ENCODE results near the gene ZMIZ1.
A peak's percentile ranks its signal among the peaks of the same experiment; 100 is the strongest.

ZMIZ1 gene

GRCh38 chr10:79292891-79293746 is 224.4 kb downstream of the ZMIZ1 start:
- H3K4me2 ChIP-seq (ENCODE audit: low read depth, low read length, poor library complexity, severe bottlenecking), result no peak overlapping the region

GRCh38 chr10:79293841-79294581 is 225.2 kb downstream of the ZMIZ1 start:
- Histone ChIP-seq H3K9me2 (replicated peaks; ENCODE audit: low read depth, low read length) (no peaks in the 10 kb centered on the region), H3K9me3 (ENCODE audit: insufficient read depth, low read depth, low read length) (no peaks in the 10 kb centered on the region), H3K4me3 (ENCODE audit: low read length, poor library complexity, severe bottlenecking) (no peak overlapping the region), H3F3A (ENCODE audit: low read depth) (no peaks in the 10 kb centered on the region), H3K79me2 (ENCODE audit: insufficient read depth, low read length) (no peaks in the 10 kb centered on the region), H3K27me3 (ENCODE audit: insufficient read depth, low read length, poor library complexity, severe bottlenecking) (no peaks in the 10 kb centered on the region), H4K20me1 (ENCODE audit: insufficient read depth, low read length, poor library complexity, severe bottlenecking) (peaks cover 4% of the 10 kb centered on the region), H3K9ac (ENCODE audit: low read depth, low read length, poor library complexity, severe bottlenecking) (no peak overlapping the region), H2AFZ (ENCODE audit: low read length) (no peak overlapping the region), H3K4me2 (ENCODE audit: low read depth, low read length, poor library complexity, severe bottlenecking) (no peak overlapping the region), H3K4me1 (ENCODE audit: insufficient read depth, low read length, poor library complexity, severe bottlenecking) (no peaks in the 10 kb centered on the region), H3K36me3 (ENCODE audit: insufficient read depth, low read length) (peaks cover 99% of the 10 kb centered on the region; the same call in 1 of the 2 replicates)
- TF ChIP-seq CTCF (conservative IDR thresholded peaks at IDR 0.05; ENCODE audit: low read length) (no peak), EZH2phosphoT487 (IDR thresholded peaks at IDR 0.05; ENCODE audit: borderline replicate concordance) (no peak)

More at GRCh38 chr10:79292891-79293746, 224.4 kb downstream of the ZMIZ1 start:
- Histone ChIP-seq H3K79me2 (ENCODE audit: insufficient read depth, low read length) (no peaks in the 10 kb centered on the region), H3K9me3 (ENCODE audit: insufficient read depth, low read depth, low read length) (no peaks in the 10 kb centered on the region), H2AFZ (ENCODE audit: low read length) (no peak overlapping the region), H3K9ac (ENCODE audit: low read depth, low read length, poor library complexity, severe bottlenecking) (no peak overlapping the region), H4K20me1 (ENCODE audit: insufficient read depth, low read length, poor library complexity, severe bottlenecking) (peaks cover 4% of the 10 kb centered on the region), H3F3A (ENCODE audit: low read depth) (no peaks in the 10 kb centered on the region), H3K4me1 (ENCODE audit: insufficient read depth, low read length, poor library complexity, severe bottlenecking) (no peaks in the 10 kb centered on the region), H3K27me3 (ENCODE audit: insufficient read depth, low read length, poor library complexity, severe bottlenecking) (no peaks in the 10 kb centered on the region), H3K4me3 (ENCODE audit: low read length, poor library complexity, severe bottlenecking) (no peak overlapping the region), H3K9me2 (replicated peaks; ENCODE audit: low read depth, low read length) (no peaks in the 10 kb centered on the region), H3K36me3 (ENCODE audit: insufficient read depth, low read length) (peaks cover 97% of the 10 kb centered on the region; the same call in 1 of the 2 replicates)
- TF ChIP-seq CTCF (conservative IDR thresholded peaks at IDR 0.05; ENCODE audit: low read length) (peak; percentile 68), EZH2phosphoT487 (IDR thresholded peaks at IDR 0.05; ENCODE audit: borderline replicate concordance) (no peak)

- no peak for TF ChIP-seq CTCF (conservative IDR thresholded peaks at IDR 0.05; ENCODE audit: low read length)
- TF ChIP-seq EZH2phosphoT487 (IDR thresholded peaks at IDR 0.05; ENCODE audit: borderline replicate concordance), result no peak
- no peaks in the 10 kb centered on the region for H3K9me3 ChIP-seq (ENCODE audit: insufficient read depth, low read depth, low read length)
- H2AFZ ChIP-seq (ENCODE audit: low read length), result no peak overlapping the region
- no peak overlapping the region for H3K4me2 ChIP-seq (ENCODE audit: low read depth, low read length, poor library complexity, severe bottlenecking)
- peaks cover 100% of the 10 kb centered on the region; the same call in 1 of the 2 replicates for H3K36me3 ChIP-seq (ENCODE audit: insufficient read depth, low read length)
- no peaks in the 10 kb centered on the region for H3F3A ChIP-seq (ENCODE audit: low read depth)
- no peak overlapping the region for H3K9ac ChIP-seq (ENCODE audit: low read depth, low read length, poor library complexity, severe bottlenecking)
- no peaks in the 10 kb centered on the region for H3K27me3 ChIP-seq (ENCODE audit: insufficient read depth, low read length, poor library complexity, severe bottlenecking)
- no peaks in the 10 kb centered on the region for H3K79me2 ChIP-seq (ENCODE audit: insufficient read depth, low read length)
- peaks cover 4% of the 10 kb centered on the region for H4K20me1 ChIP-seq (ENCODE audit: insufficient read depth, low read length, poor library complexity, severe bottlenecking)
- H3K4me1 ChIP-seq (ENCODE audit: insufficient read depth, low read length, poor library complexity, severe bottlenecking), result no peaks in the 10 kb centered on the region
- no peak overlapping the region for H3K4me3 ChIP-seq (ENCODE audit: low read length, poor library complexity, severe bottlenecking)
- H3K9me2 ChIP-seq (replicated peaks; ENCODE audit: low read depth, low read length), result no peaks in the 10 kb centered on the region
These were observed 226.8 kb downstream of the ZMIZ1 start for GRCh38 chr10:79295563-79295962.

Measured in Loucy (cell line).